Testis (tissue), 2 donors: ENCODE results near the gene UBE2V1.

Source experiments
- POLR2A ChIP-seq: fragments of 450-650 bp; IDR thresholded peaks from one replicate; pipeline ENCODE4 v1.6.1; 2017; ENCODE audit warnings: antibody characterized with exemption, mild to moderate bottlenecking, moderate library complexity
- TF ChIP-seq, protein P1 (sequence below), 3 experiments: fragments of 450-650 bp in 2 of 3; fragments of 200-600 bp in 1 of 3; sonication (generic) in 1 of 3; IDR thresholded peaks; one replicate each; pipeline ENCODE4 v1.5.1; 2016 to 2019; ENCODE audit warnings: antibody characterized with exemption in 3 of 3, mild to moderate bottlenecking in 2 of 3, moderate library complexity in 1 of 3

DNA sequence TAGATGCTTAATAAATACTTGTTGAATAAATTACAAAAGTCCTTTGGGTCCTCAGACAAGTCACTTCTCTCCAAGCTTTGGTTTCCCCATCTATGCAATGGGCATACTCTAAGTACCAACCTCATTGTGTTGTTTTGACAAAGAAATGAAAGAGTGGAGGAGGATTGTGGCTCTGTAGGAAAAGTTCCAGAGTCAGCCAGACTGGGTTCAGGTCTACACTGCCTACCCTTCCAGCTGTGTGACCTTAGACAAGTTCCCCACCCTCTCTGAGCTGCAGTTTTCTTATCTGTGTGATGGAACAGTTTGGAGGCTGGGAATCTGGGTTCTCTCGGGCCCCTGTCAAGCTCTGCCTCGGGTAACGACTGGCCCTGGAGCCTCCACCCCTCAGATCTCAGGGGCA lies 76.2 kb downstream of the UBE2V1 start:
- TF ChIP-seq, protein P1, sequence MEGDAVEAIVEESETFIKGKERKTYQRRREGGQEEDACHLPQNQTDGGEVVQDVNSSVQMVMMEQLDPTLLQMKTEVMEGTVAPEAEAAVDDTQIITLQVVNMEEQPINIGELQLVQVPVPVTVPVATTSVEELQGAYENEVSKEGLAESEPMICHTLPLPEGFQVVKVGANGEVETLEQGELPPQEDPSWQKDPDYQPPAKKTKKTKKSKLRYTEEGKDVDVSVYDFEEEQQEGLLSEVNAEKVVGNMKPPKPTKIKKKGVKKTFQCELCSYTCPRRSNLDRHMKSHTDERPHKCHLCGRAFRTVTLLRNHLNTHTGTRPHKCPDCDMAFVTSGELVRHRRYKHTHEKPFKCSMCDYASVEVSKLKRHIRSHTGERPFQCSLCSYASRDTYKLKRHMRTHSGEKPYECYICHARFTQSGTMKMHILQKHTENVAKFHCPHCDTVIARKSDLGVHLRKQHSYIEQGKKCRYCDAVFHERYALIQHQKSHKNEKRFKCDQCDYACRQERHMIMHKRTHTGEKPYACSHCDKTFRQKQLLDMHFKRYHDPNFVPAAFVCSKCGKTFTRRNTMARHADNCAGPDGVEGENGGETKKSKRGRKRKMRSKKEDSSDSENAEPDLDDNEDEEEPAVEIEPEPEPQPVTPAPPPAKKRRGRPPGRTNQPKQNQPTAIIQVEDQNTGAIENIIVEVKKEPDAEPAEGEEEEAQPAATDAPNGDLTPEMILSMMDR (IDR thresholded peaks at IDR 0.05) = no peak
- no peak for TF ChIP-seq POLR2A
